ENCODE data around the gene SPRY1. TPM values are rescaled to one million over a fixed set of nuclear protein-coding genes. Genes with fewer than 3 reads are reported as not detected.

The SPRY1 gene
- total and polyA plus RNA-seq, 9 of the 15 experiments (the other 6 are each of a cell fraction or from before 2014, with no cell fraction given): 0.18 to 1.9 (median 0.45) TPM; not detected in 1

DNA sequence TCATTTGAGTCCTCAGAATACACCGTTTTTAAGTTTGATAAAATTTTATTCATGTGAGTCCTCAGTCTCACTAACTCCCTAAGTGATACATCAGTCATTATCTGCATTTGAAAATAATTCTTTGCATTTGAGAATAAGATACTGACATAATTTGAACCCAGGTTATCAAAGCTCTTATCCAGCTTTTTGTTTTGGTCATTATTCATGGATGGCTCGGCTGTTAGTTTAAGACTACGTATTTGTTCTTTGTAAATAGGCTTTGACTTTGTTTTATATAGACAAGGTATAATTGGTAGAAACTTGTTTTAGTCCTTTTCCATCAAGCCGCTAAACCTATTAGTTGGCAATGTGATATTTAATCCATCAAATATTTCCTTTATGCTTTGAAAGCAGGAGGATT lies 7.9 kb downstream of the SPRY1 start (continued):
- no peak for TF ChIP-seq RHOXF2B (CRISPR knock-in tag; conservative IDR thresholded peaks at IDR 0.05)
- TF ChIP-seq ZFP1 (CRISPR knock-in tag; IDR thresholded peaks at IDR 0.05): no peak
- TF ChIP-seq CCNT2 (IDR thresholded peaks at IDR 0.05; ENCODE audit: borderline replicate concordance, extremely low read depth, insufficient read length, low read depth, low read length): no peak
- TF ChIP-seq, protein P1, sequence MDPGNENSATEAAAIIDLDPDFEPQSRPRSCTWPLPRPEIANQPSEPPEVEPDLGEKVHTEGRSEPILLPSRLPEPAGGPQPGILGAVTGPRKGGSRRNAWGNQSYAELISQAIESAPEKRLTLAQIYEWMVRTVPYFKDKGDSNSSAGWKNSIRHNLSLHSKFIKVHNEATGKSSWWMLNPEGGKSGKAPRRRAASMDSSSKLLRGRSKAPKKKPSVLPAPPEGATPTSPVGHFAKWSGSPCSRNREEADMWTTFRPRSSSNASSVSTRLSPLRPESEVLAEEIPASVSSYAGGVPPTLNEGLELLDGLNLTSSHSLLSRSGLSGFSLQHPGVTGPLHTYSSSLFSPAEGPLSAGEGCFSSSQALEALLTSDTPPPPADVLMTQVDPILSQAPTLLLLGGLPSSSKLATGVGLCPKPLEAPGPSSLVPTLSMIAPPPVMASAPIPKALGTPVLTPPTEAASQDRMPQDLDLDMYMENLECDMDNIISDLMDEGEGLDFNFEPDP (CRISPR knock-in tag; IDR thresholded peaks at IDR 0.05): no peak
- no peak for TF ChIP-seq ILF3 (IDR thresholded peaks at IDR 0.05; ENCODE audit: borderline replicate concordance)
- TF ChIP-seq, protein P2, sequence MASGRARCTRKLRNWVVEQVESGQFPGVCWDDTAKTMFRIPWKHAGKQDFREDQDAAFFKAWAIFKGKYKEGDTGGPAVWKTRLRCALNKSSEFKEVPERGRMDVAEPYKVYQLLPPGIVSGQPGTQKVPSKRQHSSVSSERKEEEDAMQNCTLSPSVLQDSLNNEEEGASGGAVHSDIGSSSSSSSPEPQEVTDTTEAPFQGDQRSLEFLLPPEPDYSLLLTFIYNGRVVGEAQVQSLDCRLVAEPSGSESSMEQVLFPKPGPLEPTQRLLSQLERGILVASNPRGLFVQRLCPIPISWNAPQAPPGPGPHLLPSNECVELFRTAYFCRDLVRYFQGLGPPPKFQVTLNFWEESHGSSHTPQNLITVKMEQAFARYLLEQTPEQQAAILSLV (tag; IDR thresholded peaks at IDR 0.05): no peak
- TF ChIP-seq, protein P3, sequence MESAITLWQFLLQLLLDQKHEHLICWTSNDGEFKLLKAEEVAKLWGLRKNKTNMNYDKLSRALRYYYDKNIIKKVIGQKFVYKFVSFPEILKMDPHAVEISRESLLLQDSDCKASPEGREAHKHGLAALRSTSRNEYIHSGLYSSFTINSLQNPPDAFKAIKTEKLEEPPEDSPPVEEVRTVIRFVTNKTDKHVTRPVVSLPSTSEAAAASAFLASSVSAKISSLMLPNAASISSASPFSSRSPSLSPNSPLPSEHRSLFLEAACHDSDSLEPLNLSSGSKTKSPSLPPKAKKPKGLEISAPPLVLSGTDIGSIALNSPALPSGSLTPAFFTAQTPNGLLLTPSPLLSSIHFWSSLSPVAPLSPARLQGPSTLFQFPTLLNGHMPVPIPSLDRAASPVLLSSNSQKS (CRISPR knock-in tag; IDR thresholded peaks at IDR 0.05): no peak
- no peak for TF ChIP-seq BRCA1 (IDR thresholded peaks at IDR 0.05)
- no peak for TF ChIP-seq BRCA1 (CRISPR knock-in tag; IDR thresholded peaks at IDR 0.05)
- TF ChIP-seq, protein P4, sequence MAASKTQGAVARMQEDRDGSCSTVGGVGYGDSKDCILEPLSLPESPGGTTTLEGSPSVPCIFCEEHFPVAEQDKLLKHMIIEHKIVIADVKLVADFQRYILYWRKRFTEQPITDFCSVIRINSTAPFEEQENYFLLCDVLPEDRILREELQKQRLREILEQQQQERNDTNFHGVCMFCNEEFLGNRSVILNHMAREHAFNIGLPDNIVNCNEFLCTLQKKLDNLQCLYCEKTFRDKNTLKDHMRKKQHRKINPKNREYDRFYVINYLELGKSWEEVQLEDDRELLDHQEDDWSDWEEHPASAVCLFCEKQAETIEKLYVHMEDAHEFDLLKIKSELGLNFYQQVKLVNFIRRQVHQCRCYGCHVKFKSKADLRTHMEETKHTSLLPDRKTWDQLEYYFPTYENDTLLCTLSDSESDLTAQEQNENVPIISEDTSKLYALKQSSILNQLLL (CRISPR knock-in tag; IDR thresholded peaks at IDR 0.05; ENCODE audit: borderline replicate concordance): no peak
- TF ChIP-seq KLF1 (tag; IDR thresholded peaks at IDR 0.05): no peak
- TF ChIP-seq MCM2 (IDR thresholded peaks at IDR 0.05; ENCODE audit: low read depth): no peak
- TF ChIP-seq HLTF (IDR thresholded peaks at IDR 0.05): no peak
- TF ChIP-seq ARHGAP35 (IDR thresholded peaks at IDR 0.05; ENCODE audit: partially characterized antibody): no peak
- TF ChIP-seq, protein P5, sequence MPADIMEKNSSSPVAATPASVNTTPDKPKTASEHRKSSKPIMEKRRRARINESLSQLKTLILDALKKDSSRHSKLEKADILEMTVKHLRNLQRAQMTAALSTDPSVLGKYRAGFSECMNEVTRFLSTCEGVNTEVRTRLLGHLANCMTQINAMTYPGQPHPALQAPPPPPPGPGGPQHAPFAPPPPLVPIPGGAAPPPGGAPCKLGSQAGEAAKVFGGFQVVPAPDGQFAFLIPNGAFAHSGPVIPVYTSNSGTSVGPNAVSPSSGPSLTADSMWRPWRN (IDR thresholded peaks at IDR 0.05; ENCODE audit: low read depth): no peak
- no peak for TF ChIP-seq NCOA4 (IDR thresholded peaks at IDR 0.05; ENCODE audit: partially characterized antibody)

Data from K562 (cell line).